ENCODE data around the gene TMEM80.
"Not testable (repeated sequence)": the region's sequence is repeated elsewhere in the genome, so short reads cannot be mapped to it uniquely, and the experiment has no call there.

TMEM80 gene

GRCh38 chr11:695538-696248, at the start of gene TMEM80:
TSS of gene TMEM80 (plus strand) at chr11:695816. CDS start at chr11:695828, 12 bp downstream.
- DNase-seq: peak; percentile 99

GRCh38 chr11:646214-646613, 49.4 kb upstream of the TMEM80 start:
- no peak for DNase-seq

- not testable (repeated sequence) for DNase-seq
These were observed 47.9 kb upstream of the TMEM80 start for GRCh38 chr11:647672-648158.

GRCh38 chr11:650482-650881, 45.1 kb upstream of the TMEM80 start:
- DNase-seq: peak; percentile 50

- DNase-seq: not testable (repeated sequence)
These were observed 42.5 kb upstream of the TMEM80 start for GRCh38 chr11:653136-653535.

GRCh38 chr11:653837-654236, 41.8 kb upstream of the TMEM80 start:
- no peak for DNase-seq

GRCh38 chr11:654444-654843, 41.2 kb upstream of the TMEM80 start:
- DNase-seq: not testable (repeated sequence)

- no peak for DNase-seq
These were observed 40.4 kb upstream of the TMEM80 start for GRCh38 chr11:655036-655726.

- no peak for DNase-seq
These were observed 39.2 kb upstream of the TMEM80 start for GRCh38 chr11:656426-656825.

GRCh38 chr11:656866-657265, 38.8 kb upstream of the TMEM80 start:
- no peak for DNase-seq

- DNase-seq: no peak
These were observed 37.9 kb upstream of the TMEM80 start for GRCh38 chr11:657691-658126.

GRCh38 chr11:659532-660085, 36.0 kb upstream of the TMEM80 start:
- DNase-seq: no peak

GRCh38 chr11:660281-660680, 35.3 kb upstream of the TMEM80 start:
- DNase-seq: no peak

GRCh38 chr11:660681-661444, 34.8 kb upstream of the TMEM80 start:
- no peak for DNase-seq

GRCh38 chr11:662689-663274, 32.8 kb upstream of the TMEM80 start:
- peak; percentile 60 for DNase-seq

- no peak for DNase-seq
These were observed 30.4 kb upstream of the TMEM80 start for GRCh38 chr11:665062-665703.

GRCh38 chr11:665704-666281, 29.8 kb upstream of the TMEM80 start:
- peak; percentile 20 for DNase-seq

- DNase-seq: no peak
These were observed 21.8 kb upstream of the TMEM80 start for GRCh38 chr11:673866-674265.

- DNase-seq: no peak
These were observed 21.2 kb upstream of the TMEM80 start for GRCh38 chr11:674406-674805.

- no peak for DNase-seq
These were observed 17.3 kb upstream of the TMEM80 start for GRCh38 chr11:678297-678696.

GRCh38 chr11:679271-680207, 16.1 kb upstream of the TMEM80 start:
- DNase-seq: no peak
